Liver (tissue), 9 donors: ENCODE data around the gene IPPK. TPM values are rescaled to one million over a fixed set of nuclear protein-coding genes. Genes with fewer than 3 reads are reported as not detected.

ENCODE experiments used
- DNase-seq: peaks from one replicate; pipeline ENCODE4 v3.0.0-alpha.2; 2017; ENCODE audit warnings: low spot score
- H3K27ac ChIP-seq, 2 donors: one replicate each; pipeline ENCODE4 v1.7.0; 2013; ENCODE audit warnings: inconsistent platforms in 2 of 2, low read length in 2 of 2, control low read depth in 1 of 2, low read depth in 1 of 2, mild to moderate bottlenecking in 1 of 2
- H3K27me3 ChIP-seq, 4 donors: one replicate each; pipeline versions ENCODE4 v1.6.1 to v1.7.0; 2013; ENCODE audit warnings: low read length in 3 of 4, inconsistent platforms in 1 of 4, mild to moderate bottlenecking in 1 of 4, moderate library complexity in 1 of 4; ENCODE audit not compliant: control insufficient read depth in 4 of 4, insufficient read depth in 4 of 4
- H3K36me3 ChIP-seq, 4 donors: one replicate each; pipeline versions ENCODE4 v1.6.1 to v1.7.0; 2013; ENCODE audit warnings: low read length in 3 of 4, mild to moderate bottlenecking in 3 of 4, low read depth in 1 of 4, moderate library complexity in 1 of 4; ENCODE audit not compliant: control insufficient read depth in 4 of 4, insufficient read depth in 3 of 4
- H3K4me1 ChIP-seq, 4 donors: one replicate each; pipeline versions ENCODE4 v1.6.1 to v1.7.0; 2013; ENCODE audit warnings: low read length in 3 of 4, mild to moderate bottlenecking in 3 of 4, moderate library complexity in 1 of 4; ENCODE audit not compliant: control insufficient read depth in 4 of 4, insufficient read depth in 4 of 4
- H3K4me3 ChIP-seq, 3 donors: one replicate each; pipeline versions ENCODE4 v1.6.1 to v1.7.0; 2013; ENCODE audit warnings: low read length in 3 of 3, control low read depth in 1 of 3, low read depth in 1 of 3, mild to moderate bottlenecking in 1 of 3
- H3K9ac ChIP-seq, 2 donors: one replicate each; pipeline ENCODE4 v1.7.0; 2013; ENCODE audit warnings: low read length in 2 of 2, mild to moderate bottlenecking in 2 of 2, moderate library complexity in 2 of 2, control low read depth in 1 of 2, low read depth in 1 of 2
- H3K9me3 ChIP-seq, 4 donors: one replicate each; pipeline versions ENCODE4 v1.6.1 to v1.7.0; 2013; ENCODE audit warnings: low read length in 3 of 4; ENCODE audit not compliant: control insufficient read depth in 4 of 4
- ATF3 ChIP-seq: IDR thresholded peaks from 2 replicates; pipeline ENCODE4 v1.6.1; 2016; ENCODE audit warnings: antibody characterized with exemption
- CTCF ChIP-seq: fragments of 150-350 bp; IDR thresholded peaks from 2 replicates; pipeline ENCODE4 v1.5.1; 2017; ENCODE audit warnings: improper control_type of control experiment, low read depth, low read length; ENCODE audit not compliant: missing input control
- EGR1 ChIP-seq, 2 donors: IDR thresholded peaks; 2 replicates each; pipeline ENCODE4 v1.6.1; 2016 to 2018; ENCODE audit warnings: antibody characterized with exemption in 2 of 2, low read depth in 2 of 2
- FOXA1 ChIP-seq: IDR thresholded peaks from 2 replicates; pipeline ENCODE4 v1.6.1; 2016; ENCODE audit warnings: antibody characterized with exemption
- FOXA2 ChIP-seq: IDR thresholded peaks from 2 replicates; pipeline ENCODE4 v1.6.1; 2016; ENCODE audit warnings: antibody characterized with exemption
- GABPA ChIP-seq, 2 donors: IDR thresholded peaks in 1 of 2; conservative IDR thresholded peaks in 1 of 2; 2 replicates each; pipeline ENCODE4 v1.6.1; 2016; ENCODE audit warnings: antibody characterized with exemption in 2 of 2, mild to moderate bottlenecking in 1 of 2, moderate library complexity in 1 of 2
- HNF4A ChIP-seq, 2 donors: conservative IDR thresholded peaks; 2 replicates each; pipeline ENCODE4 v1.6.1; 2016; ENCODE audit warnings: antibody characterized with exemption in 2 of 2, mild to moderate bottlenecking in 2 of 2
- HNF4G ChIP-seq: IDR thresholded peaks from 2 replicates; pipeline ENCODE4 v1.6.1; 2016; ENCODE audit warnings: antibody characterized with exemption
- JUND ChIP-seq, 2 donors: IDR thresholded peaks; 2 replicates each; pipeline ENCODE4 v1.6.1; 2016; ENCODE audit warnings: antibody characterized with exemption in 2 of 2
- MAX ChIP-seq: IDR thresholded peaks from 2 replicates; pipeline ENCODE4 v1.6.1; 2016; ENCODE audit warnings: antibody characterized with exemption
- NR2F2 ChIP-seq: IDR thresholded peaks from 2 replicates; pipeline ENCODE4 v1.6.1; 2016; ENCODE audit warnings: antibody characterized with exemption
- RAD21 ChIP-seq, 2 donors: IDR thresholded peaks; 2 replicates each; pipeline ENCODE4 v1.6.1; 2016; ENCODE audit warnings: antibody characterized with exemption in 2 of 2, mild to moderate bottlenecking in 2 of 2
- REST ChIP-seq: IDR thresholded peaks from 2 replicates; pipeline ENCODE4 v1.6.1; 2016; ENCODE audit warnings: antibody characterized with exemption, mild to moderate bottlenecking
- RXRA ChIP-seq, 2 donors: IDR thresholded peaks; 2 replicates each; pipeline ENCODE4 v1.6.1; 2017 to 2018; ENCODE audit warnings: antibody characterized with exemption in 2 of 2, mild to moderate bottlenecking in 1 of 2
- SP1 ChIP-seq: IDR thresholded peaks from 2 replicates; pipeline ENCODE4 v1.6.1; 2018; ENCODE audit warnings: antibody characterized with exemption, mild to moderate bottlenecking
- TAF1 ChIP-seq: conservative IDR thresholded peaks from 2 replicates; pipeline ENCODE4 v1.6.1; 2016; ENCODE audit warnings: antibody characterized with exemption, mild to moderate bottlenecking
- YY1 ChIP-seq: IDR thresholded peaks from 2 replicates; pipeline ENCODE4 v1.6.1; 2016; ENCODE audit warnings: antibody characterized with exemption, mild to moderate bottlenecking
- ZBTB33 ChIP-seq: IDR thresholded peaks from 2 replicates; pipeline ENCODE4 v1.6.1; 2016; ENCODE audit warnings: antibody characterized with exemption
- WGBS: extraction: QIAGEN DNeasy Blood & Tissue Kit; methylation state at CpG from one replicate; pipeline ENCODE4 v1.1.7; 2013; 5-methylcytosine and 5-hydroxymethylcytosine counted together
- polyA plus RNA-seq, 2 donors: library from polyadenylated mRNA; stranded (reverse) in 1 of 2; unstranded in 1 of 2; fragments of 200-250 nt in 1 of 2; fragments of >200 nt in 1 of 2; fragmentation: Nextera tagmentation in 1 of 2; extraction: Ambion mirVana in 1 of 2; gene quantifications; one replicate each; pipeline versions ENCODE4 v1.2.1 to v1.2.3, GENCODE V29; 2013 to 2015
- total RNA-seq, 2 donors: library from RNA; depleted of rRNA; stranded (reverse); fragments of >200 nt; gene quantifications; one replicate each; pipeline ENCODE4 v1.2.3, GENCODE V29; 2014
- donor health status: healthy.
- donor health status: healthy.
- donor health status: healthy.
- donor health status: healthy.
- donor health status: healthy.

Gene IPPK
- total and polyA plus RNA-seq, 4 donors = 2.1 to 5.9 (median 3.6) TPM

GRCh38 chr9:92617195-92617813 is 52.6 kb downstream of the IPPK start:
- no peaks in the 10 kb centered on the region for H3K9me3 ChIP-seq
- peak overlapping the region; percentile 83 to 86 for H3K27ac ChIP-seq
- no peaks in the 10 kb centered on the region for H3K27me3 ChIP-seq
- TF ChIP-seq FOXA1 (no peak), NR2F2 (no peak), MAX (no peak), TAF1 (no peak), CTCF (no peak), YY1 (no peak)
- WGBS = 93% methylated on average over 11 of the region's 11 CpGs
- peaks cover 0 to 2% (median under 1%) of the 10 kb centered on the region in 4 donors for H3K36me3 ChIP-seq
- DNase-seq = no peak
- no peak overlapping the region for H3K4me3 ChIP-seq
- H3K4me1 ChIP-seq = peaks cover 5 to 37% (median 31%) of the 10 kb centered on the region in 4 donors
- no peak overlapping the region for H3K9ac ChIP-seq

- H3K27ac ChIP-seq = peak overlapping the region; percentile 83 to 86
- no peak overlapping the region for H3K4me3 ChIP-seq
- TF ChIP-seq TAF1 (peak; percentile 58), ATF3 (peak; percentile 37), FOXA1 (peak; percentile 61), RXRA (IDR thresholded peaks at IDR 0.05) (peak; percentile 66 to 88), EGR1 (IDR thresholded peaks at IDR 0.05; ENCODE audit: low read depth in 2 of 2) (peak in 1 of 2 donors; percentile 62), FOXA2 (peak; percentile 82), HNF4A (conservative IDR thresholded peaks at IDR 0.05) (peak; percentile 71 to 79), GABPA (IDR thresholded peaks at IDR 0.05 in 1 of 2, conservative IDR thresholded peaks at IDR 0.05 in 1 of 2) (peak in 1 of 2 donors; percentile 32), NR2F2 (no peak), CTCF (no peak), MAX (peak; percentile 75), JUND (IDR thresholded peaks at IDR 0.05) (peak; percentile 73 to 89), RAD21 (IDR thresholded peaks at IDR 0.05) (peak; percentile 48 to 52), REST (peak; percentile 37), YY1 (peak; percentile 72), SP1 (peak; percentile 81), ZBTB33 (no peak), HNF4G (peak; percentile 39)
- 41% methylated on average over 11 of the region's 11 CpGs for WGBS
- peaks cover 5 to 37% (median 31%) of the 10 kb centered on the region in 4 donors for H3K4me1 ChIP-seq
- no peaks in the 10 kb centered on the region for H3K9me3 ChIP-seq
- H3K9ac ChIP-seq = peak overlapping the region in 1 of 2 donors; percentile 86
- H3K27me3 ChIP-seq = no peaks in the 10 kb centered on the region
- DNase-seq = no peak
- H3K36me3 ChIP-seq = peaks cover 2 to 7% (median 4%) of the 10 kb centered on the region in 4 donors
Measured at GRCh38 chr9:92616655-92617111, 53.2 kb downstream of the IPPK start.
